ENCODE results near the gene FOXP2. TPM values are rescaled to one million over a fixed set of nuclear protein-coding genes. Genes with fewer than 3 reads are reported as not detected.
"Not testable (repeated sequence)": the region's sequence is repeated elsewhere in the genome, so short reads cannot be mapped to it uniquely, and the experiment has no call there.

The FOXP2 gene
- under 0.01 TPM for total RNA-seq

GRCh38 chr7:114414156-114415063, at the start of gene FOXP2:
Gene FOXP2, plus strand, starts transcription at chr7:114414815. Its CDS starts 11,697 bp downstream, at chr7:114426512.
- DNase-seq (ENCODE audit: low read depth in 2 of 3, low spot score in 2 of 3): no peak

GRCh38 chr7:114365791-114366190, 48.8 kb upstream of the FOXP2 start:
- DNase-seq (ENCODE audit: low read depth in 2 of 3, low spot score in 2 of 3): no peak

DNA sequence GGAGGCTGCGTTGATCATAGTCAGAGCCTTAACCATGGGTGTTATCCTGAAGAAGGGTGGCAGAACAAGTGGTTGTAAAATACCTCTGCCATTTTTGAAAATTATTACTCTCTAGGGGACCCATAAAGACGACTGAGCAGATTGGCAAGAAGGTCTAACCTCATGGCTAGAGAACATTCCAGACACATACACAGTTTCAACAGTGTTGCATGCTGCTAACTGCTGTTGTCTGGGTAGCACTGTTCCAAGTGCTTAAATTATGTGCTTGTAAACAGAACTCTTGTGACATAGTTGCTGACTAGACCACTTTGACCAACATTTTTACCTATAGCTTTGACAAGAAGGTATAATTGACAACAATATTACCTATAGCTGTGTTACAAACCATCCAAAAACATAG, 46.1 kb upstream of the FOXP2 start:
- no peak for DNase-seq (ENCODE audit: low read depth in 2 of 3, low spot score in 2 of 3)

DNA sequence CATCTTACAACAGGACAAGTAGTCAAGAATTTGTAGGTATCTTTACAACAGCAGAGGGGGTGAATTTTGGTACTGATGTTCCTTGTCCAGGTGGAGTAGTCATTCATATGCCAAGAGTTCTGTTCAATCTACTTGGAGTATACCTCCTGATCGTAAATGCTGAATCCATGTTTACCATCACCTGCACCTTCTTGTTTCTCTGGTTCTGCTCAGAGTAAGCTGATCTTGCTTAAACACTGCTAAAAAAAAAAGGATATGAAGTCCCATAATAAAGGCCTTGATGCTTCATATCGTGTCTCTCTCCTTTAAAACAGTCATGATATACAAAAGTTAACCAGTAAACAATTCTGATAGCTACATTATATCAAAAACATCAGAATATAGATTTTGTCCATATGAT, 45.3 kb upstream of the FOXP2 start:
- no peak for DNase-seq (ENCODE audit: low read depth in 2 of 3, low spot score in 2 of 3)

DNA sequence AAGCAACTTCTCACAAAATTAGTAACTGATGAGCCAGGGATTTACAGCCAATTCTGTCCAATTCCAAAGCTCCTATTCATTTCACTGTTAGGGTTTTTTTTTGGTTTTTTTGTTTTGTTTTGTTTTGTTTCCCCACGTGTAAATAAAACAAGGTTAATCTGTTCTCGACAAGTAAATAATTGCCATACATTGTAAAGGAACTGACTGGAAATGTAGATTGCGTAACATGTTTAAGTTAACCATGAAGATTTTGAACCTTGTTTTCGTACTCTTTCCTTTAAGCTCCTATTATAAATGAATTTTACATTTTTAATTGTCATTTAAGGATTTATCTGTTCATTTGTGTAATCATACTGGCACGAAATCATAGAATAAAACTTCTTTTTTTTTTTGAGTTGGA, 42.0 kb upstream of the FOXP2 start:
- DNase-seq (ENCODE audit: low read depth in 2 of 3, low spot score in 2 of 3): no peak

- no peak for DNase-seq (ENCODE audit: low read depth in 2 of 3, low spot score in 2 of 3)
Observed at GRCh38 chr7:114375907-114376306, 38.7 kb upstream of the FOXP2 start.

- not testable (repeated sequence) for DNase-seq (ENCODE audit: low read depth in 2 of 3, low spot score in 2 of 3)
Observed at GRCh38 chr7:114383946-114384345, 30.7 kb upstream of the FOXP2 start.

DNA sequence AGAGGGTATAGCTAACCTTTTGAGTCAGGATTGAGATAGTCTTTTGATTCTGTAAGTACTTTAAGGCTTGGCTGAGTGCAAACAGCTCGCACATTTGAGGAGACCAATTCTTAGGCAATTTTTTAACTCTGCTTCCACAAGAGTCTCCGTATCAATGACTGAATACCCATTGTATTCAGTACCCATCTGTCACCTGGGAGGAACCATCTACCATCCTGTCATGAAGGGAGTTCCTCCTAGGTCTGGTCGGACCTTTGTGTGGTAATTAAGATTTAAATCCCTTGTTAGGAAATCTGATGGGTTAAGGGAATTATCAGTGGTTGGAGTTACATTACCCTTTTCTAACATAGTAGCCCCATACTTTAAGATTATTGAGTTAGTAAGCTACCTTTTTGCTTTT, 30.3 kb upstream of the FOXP2 start:
- not testable (repeated sequence) for DNase-seq (ENCODE audit: low read depth in 2 of 3, low spot score in 2 of 3)

- DNase-seq (ENCODE audit: low read depth in 2 of 3, low spot score in 2 of 3): no peak
Observed at GRCh38 chr7:114388021-114388420, 26.6 kb upstream of the FOXP2 start.

GRCh38 chr7:114392686-114393085, 21.9 kb upstream of the FOXP2 start:
- DNase-seq (ENCODE audit: low read depth in 2 of 3, low spot score in 2 of 3): no peak

- DNase-seq (ENCODE audit: low read depth in 2 of 3, low spot score in 2 of 3): no peak
Observed at GRCh38 chr7:114402876-114403635, 11.6 kb upstream of the FOXP2 start.

DNA sequence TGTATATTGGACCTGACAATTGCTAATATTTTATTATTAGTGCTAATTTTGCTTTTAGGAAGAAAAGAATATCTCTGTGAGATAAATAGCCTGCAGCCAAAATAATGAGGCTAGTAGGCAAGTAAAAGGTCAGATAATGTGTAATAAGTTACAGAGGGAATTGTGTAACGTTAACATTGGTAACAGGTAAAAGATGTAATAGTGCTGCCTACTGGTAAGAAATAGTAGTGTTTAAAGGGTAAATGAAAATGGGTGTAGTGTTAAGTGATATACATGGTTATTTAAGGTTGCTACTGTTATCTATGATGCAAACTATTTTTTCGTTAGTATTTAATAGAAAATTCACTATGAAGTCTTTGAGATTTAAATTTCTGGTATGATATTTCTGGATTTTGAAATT, 9.2 kb upstream of the FOXP2 start:
- DNase-seq (ENCODE audit: low read depth in 2 of 3, low spot score in 2 of 3): peak in 2 of 3 donors; percentile 3 to 27

GRCh38 chr7:114409750-114410149, 4.9 kb upstream of the FOXP2 start:
- DNase-seq (ENCODE audit: low read depth in 2 of 3, low spot score in 2 of 3): no peak

DNA sequence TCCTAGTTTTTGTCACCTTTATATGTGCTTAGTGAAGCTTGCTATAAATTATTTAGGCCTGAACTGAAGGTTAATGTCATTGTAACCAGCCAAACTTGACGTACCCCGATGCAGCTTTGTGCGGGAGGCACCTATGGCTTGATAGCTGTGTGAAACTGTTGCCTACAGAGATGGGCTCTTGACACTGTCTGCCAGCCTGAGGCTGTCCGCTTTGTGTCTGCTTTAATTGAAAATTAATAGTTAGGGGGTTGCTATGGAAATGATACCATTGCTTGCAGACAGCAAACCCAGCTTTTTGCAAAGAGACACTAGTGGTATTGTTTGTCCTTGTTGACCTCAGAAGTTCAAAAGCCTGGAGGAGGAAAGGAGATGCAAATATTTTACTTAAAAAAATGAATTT, 2.1 kb upstream of the FOXP2 start:
- DNase-seq (ENCODE audit: low read depth in 2 of 3, low spot score in 2 of 3): no peak

GRCh38 chr7:114413761-114414155, 857 bp upstream of the FOXP2 start:
- no peak for DNase-seq (ENCODE audit: low read depth in 2 of 3, low spot score in 2 of 3)

DNA sequence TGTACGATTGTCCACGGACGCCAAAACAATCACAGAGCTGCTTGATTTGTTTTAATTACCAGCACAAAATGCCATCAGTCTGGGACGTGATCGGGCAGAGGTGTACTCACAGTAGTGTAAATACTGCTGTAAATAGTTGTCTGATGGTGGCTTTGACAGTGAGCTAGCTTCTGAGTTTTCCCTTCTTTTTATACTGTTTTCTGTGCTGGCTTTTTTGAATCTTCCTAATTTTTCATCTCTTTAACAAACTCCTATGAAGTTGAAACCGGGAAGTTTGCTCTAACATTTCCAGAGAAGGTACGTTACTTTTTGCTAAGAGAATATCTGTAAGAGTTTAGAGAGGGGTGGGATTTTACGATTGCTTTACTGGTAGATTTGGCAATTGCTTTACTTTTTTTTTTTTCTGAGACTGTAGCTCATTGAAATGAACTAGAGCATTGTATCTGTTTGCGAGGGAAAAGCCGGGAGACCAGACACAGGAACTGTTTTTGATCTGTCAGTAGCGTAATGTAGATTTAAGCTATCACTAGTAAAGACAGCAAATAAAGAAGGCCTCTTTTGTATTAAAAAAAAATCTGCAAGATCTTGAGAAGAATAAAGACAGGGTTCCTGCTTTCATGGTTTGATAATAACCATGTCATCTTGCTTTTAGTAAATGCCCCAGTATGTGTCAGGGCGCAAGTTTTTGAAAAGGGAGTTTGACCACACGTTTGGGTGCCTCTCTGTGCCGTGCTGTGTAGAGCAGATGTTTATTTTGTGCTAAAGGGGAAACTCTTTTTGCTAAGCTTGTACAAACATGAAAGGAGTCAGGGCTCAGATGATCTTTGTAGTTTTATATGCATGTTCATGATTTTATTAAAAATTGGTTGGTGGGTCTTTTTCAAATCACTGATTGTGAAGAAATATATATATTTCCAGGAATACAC, 712 bp downstream of the FOXP2 start:
- DNase-seq (ENCODE audit: low read depth in 2 of 3, low spot score in 2 of 3): no peak

DNA sequence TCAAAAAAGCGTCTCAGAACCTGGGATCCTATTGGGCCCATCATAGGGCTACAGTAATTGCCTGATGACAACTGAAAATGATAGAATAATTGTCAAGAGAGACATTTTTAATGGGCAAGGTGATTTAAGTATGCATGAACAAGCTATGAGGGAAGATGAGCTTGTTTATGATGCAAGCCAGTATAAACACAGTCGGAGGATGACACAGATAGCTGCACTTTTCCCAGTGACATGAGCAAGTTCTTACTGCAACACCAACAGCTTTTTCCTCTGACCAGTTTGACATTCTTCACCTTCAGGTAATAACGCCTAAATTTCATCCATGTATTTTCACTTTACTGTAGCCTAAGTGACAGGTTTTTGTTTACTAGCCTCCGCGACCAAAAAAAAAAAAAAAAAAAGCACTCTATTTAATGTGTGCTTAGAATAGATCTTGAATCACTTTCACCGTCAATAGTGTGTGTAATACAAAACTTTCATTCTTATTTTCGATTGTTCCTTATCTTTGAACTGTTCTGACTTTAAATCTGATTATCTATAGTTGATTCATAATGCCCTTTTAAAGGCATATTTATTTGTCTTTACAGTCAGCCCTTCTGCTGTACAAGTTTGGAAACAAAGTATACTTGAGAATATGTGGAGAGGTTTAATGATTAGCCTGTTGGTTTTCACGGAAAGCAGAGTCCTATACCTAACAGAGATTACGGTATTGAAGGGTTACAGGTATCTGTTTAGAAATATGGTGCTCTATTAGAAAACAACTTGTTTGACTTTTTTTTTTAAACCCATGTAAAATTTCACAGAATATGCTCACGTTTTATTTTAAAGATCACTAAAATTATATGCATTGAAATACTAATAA, 1.7 kb downstream of the FOXP2 start:
- no peak for DNase-seq (ENCODE audit: low read depth in 2 of 3, low spot score in 2 of 3)

DNA sequence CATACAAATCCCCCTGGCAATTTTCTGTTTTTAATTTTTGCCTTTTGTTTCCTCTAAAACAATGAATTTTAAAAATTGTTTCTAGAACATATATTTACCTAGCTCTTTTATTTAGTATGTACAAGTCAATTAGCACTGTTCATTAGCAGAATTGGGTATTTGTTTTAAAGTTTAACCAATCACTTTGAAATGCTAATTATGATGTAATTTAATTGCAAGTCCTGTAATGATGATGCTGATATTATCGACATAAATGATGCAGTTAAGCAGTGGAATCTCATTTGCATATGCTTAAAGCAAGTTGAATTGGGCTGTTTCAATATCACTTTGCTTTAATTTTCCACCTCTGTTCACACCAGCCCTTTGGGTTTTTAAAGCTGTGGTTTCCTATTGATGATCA, 2.7 kb downstream of the FOXP2 start:
- DNase-seq (ENCODE audit: low read depth in 2 of 3, low spot score in 2 of 3): no peak

DNA sequence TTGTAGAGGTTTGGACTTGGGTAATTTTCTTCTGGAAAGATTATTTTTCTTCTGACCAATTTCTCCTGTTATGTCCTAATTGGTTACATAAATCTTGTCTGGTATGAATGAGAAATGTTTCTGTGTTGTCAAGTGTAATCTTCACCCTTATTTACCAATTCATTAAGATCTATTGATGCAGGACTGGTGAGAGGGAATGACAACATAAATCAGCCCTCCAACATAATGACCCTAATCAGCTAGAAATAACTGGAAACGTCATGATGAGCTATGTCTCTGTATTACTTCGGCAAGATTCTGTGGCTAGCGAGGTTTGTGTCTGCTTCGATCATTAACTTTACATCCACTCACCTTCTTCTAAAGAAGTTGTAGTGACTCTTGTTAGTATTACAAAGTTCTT, 3.5 kb downstream of the FOXP2 start:
- no peak for DNase-seq (ENCODE audit: low read depth in 2 of 3, low spot score in 2 of 3)
